Coronary artery (tissue), 2 donors: ENCODE data around the gene DLEC1.

ENCODE experiments used
- DNase-seq: peaks from one replicate; pipeline ENCODE4 v3.0.0-alpha.2; 2017; ENCODE audit warnings: low spot score
- H3K27ac ChIP-seq, 2 donors: fragments of 200-600 bp; sonication (generic); one replicate each; pipeline ENCODE4 v1.5.1; 2016 to 2019
- H3K4me3 ChIP-seq: fragments of 200-600 bp; sonication (generic); 2 replicates; pipeline ENCODE4 v1.5.1; 2016; ENCODE audit warnings: mild to moderate bottlenecking, moderate library complexity
- TF ChIP-seq, protein P1 (sequence below): fragments of 200-600 bp; sonication (generic); IDR thresholded peaks from one replicate; pipeline ENCODE4 v1.5.1; 2019; ENCODE audit warnings: antibody characterized with exemption

Gene DLEC1

DNA sequence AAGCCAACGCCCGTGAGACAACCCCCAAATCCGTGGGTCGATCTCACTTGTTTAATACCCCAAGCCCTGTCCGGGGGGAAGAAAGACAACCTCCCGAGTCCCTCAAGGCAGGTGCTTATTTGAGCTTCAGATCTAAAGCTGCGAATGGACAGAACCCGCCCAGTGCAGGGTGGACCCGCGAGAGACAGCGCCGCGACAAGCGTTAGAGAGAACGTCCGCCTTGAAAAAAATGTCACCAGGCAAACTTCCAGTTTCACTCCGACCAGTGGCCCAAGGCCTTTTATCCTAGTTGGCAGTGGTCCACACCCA lies 125.6 kb downstream of the DLEC1 start:
- Histone ChIP-seq H3K4me3 (peak overlapping the region; percentile 91), H3K27ac (peak overlapping the region; percentile 92 to 97)
- DNase-seq = no peak
- TF ChIP-seq, protein P1, sequence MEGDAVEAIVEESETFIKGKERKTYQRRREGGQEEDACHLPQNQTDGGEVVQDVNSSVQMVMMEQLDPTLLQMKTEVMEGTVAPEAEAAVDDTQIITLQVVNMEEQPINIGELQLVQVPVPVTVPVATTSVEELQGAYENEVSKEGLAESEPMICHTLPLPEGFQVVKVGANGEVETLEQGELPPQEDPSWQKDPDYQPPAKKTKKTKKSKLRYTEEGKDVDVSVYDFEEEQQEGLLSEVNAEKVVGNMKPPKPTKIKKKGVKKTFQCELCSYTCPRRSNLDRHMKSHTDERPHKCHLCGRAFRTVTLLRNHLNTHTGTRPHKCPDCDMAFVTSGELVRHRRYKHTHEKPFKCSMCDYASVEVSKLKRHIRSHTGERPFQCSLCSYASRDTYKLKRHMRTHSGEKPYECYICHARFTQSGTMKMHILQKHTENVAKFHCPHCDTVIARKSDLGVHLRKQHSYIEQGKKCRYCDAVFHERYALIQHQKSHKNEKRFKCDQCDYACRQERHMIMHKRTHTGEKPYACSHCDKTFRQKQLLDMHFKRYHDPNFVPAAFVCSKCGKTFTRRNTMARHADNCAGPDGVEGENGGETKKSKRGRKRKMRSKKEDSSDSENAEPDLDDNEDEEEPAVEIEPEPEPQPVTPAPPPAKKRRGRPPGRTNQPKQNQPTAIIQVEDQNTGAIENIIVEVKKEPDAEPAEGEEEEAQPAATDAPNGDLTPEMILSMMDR = no peak

DNA sequence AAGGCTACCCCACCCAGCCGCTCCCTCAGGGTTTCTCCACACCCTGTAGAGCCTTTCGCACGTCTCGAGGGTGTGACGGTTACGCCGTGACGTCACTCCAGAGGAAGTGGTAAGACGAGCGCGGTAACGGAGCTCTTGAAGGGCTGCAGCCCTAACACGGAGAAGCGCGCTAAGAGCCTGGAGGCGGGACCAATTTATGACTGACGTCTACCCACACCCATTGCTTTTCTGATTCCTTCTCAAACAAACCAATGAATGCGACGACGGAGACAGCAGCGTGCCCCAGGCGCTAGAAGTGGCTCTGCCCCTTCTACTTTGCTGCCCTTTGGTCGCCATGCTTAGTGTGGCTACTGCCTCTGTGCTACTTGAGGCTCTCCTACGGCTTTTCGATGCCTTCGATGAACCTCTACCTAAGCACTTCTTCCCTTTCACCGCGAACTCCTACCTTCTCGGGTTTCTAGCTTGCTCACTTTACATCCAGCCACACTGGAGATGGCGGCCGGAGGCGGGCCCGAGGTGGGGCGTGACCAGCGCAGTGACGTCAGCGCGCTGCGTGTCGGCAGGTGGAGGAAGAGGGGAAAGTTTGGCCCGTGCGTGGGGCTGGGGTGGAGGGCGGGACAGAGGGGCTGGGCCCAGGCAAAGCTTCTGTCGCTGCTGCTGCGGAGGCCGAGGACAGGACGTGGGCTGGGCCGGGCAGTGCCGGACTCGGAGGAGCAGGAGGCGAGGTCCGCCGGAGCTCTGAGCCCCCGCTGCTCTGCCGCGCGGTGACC lies 126.1 kb downstream of the DLEC1 start, which contains the start of gene OXSR1:
Gene OXSR1 (plus strand): TSS at position 586 of the 770 bp plus-strand sequence. CDS start 340 bp downstream, outside the sequence.
- peak; percentile 100 for DNase-seq
- Histone ChIP-seq H3K27ac (peak within 1 kb of the TSS; percentile 92 to 97), H3K4me3 (peak within 1 kb of the TSS; percentile 91)
- TF ChIP-seq, protein P1 = no peak

DNA sequence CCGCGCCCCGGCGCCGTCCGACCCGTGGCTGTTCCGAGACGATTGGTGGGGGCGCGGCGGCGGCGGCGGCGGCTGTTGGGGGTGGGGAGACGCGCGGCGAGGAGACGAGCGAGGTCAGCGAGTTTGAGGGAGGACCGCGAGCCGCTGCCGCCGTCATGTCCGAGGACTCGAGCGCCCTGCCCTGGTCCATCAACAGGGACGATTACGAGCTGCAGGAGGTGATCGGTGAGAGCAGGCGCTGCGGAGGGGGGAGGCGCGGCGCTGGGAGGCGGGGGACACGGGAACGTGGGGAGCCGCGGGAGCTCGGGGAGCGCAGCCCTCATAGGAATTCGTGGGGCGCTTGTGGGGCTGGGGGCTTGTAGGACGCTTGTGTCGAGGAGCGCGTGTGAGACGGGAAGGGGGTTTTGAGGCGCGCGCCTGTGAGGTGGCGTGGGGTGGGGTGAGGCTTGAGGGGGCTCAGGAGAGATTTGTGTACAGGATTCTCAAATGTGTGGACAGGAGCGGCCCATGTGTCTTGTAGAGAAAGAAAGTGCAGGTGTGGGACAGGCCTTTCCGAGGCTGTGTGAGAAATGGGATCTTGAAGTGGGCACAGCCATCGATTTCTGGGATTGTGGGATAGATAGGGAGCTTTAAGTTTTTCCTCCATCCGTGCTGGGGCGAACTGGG lies 126.8 kb downstream of the DLEC1 start:
- peak overlapping the region; percentile 92 to 97 for H3K27ac ChIP-seq
- TF ChIP-seq, protein P1 = no peak
- peak; percentile 84 for DNase-seq
- peak overlapping the region; percentile 91 for H3K4me3 ChIP-seq

DNA sequence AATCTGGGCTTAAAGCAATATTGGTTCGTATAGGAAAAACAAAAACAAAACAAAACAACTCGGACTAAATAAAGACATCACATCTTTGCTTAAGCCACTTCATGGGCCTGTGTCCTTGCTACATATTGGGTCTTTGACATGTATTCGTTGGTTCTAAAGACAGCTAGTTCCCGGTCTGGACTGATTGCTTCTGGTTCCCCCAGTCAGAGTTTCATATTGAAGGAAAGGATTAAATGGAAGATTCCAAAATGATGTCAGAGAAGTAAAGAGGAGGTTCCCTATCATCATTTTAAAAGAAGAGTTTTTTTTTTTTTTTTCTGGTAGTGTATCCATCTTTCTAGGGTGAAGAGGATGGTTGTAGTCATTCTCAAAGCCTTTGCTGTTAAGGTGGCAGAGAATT lies 128.6 kb downstream of the DLEC1 start:
- TF ChIP-seq, protein P1 = no peak
- DNase-seq = no peak
- Histone ChIP-seq H3K4me3 (no peak overlapping the region), H3K27ac (no peak overlapping the region)

DNA sequence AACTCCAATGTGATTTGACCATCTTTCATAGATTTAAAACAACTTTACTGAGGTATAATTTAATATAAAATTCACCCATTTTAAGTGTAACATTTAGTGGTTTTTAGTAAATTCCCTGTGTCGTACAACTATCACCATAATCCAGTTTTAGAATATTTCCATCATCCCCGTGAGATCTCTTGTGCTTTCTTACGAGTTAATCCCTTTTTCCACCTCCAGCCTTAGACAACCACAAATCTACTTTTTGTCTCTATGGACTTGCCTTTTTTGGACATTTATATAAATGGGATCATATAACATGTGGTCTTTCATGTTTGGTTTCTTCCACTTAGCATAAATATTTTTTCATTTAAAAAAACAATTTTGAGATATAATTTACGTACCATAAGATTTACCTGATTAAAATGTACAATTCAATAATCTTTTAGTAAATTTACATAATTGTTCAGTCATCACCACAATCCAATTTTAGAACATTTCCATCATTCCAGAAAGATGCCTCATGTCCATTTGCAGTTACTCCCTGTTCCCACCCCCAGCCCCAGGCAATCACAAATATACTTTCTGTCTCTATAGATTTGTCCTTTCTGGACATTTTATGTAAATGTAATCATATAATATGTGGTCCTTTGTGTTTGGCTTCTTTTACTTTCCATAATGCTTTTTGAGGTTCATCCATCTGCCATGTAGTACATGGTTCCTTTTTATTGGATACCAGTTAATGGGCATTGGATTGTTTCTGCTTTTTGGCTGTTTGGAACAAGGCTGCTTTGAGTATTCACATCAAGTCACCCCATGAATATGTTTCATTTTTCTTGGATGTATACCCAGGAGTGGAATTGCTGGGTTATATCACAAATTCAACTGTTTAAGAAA lies 129.4 kb downstream of the DLEC1 start:
- Histone ChIP-seq H3K4me3 (no peak overlapping the region), H3K27ac (no peak overlapping the region)
- TF ChIP-seq, protein P1 = no peak
- no peak for DNase-seq

DNA sequence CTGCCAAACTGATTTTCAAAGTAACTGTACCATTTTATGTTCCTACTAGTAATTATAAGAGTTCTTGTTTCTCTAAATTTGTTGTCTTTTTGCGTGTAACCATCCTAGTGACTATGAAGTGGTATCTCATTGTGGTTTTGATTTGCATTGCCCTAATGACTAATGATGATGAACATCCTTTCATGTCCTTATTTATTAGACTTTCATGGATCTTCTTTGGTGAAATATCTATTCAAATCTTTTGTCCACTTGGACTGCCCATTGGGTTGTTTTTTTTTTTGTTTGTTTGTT lies 130.0 kb downstream of the DLEC1 start:
- no peak overlapping the region for H3K27ac ChIP-seq
- no peak overlapping the region for H3K4me3 ChIP-seq
- TF ChIP-seq, protein P1 = no peak
- no peak for DNase-seq
